Measurements from ENCODE around the gene CISD1. TPM values are rescaled to one million over a fixed set of nuclear protein-coding genes. Genes with fewer than 3 reads are reported as not detected.

Gene CISD1
- total RNA-seq, 1 donor from 2014 or later, result 52.0 TPM

- no peak for DNase-seq (ENCODE audit: low read depth, low spot score)
Measured at GRCh38 chr10:58265249-58265648, 3.7 kb upstream of the CISD1 start.

GRCh38 chr10:58266003-58266825, 2.7 kb upstream of the CISD1 start:
- no peak for DNase-seq (ENCODE audit: low read depth, low spot score)

- DNase-seq (ENCODE audit: low read depth, low spot score), result no peak
Measured at GRCh38 chr10:58266826-58267712, 1.9 kb upstream of the CISD1 start.

GRCh38 chr10:58267713-58268453, 1.1 kb upstream of the CISD1 start, which contains the start of gene IPMK:
TSS of gene IPMK (minus strand) at chr10:58267894. CDS start at chr10:58267611, 283 bp downstream.
- no peak for DNase-seq (ENCODE audit: low read depth, low spot score)

- DNase-seq (ENCODE audit: low read depth, low spot score), result no peak
Measured at GRCh38 chr10:58268454-58268945, 462 bp upstream of the CISD1 start.

- DNase-seq (ENCODE audit: low read depth, low spot score), result no peak
Measured at GRCh38 chr10:58269782-58270290, 874 bp downstream of the CISD1 start.

GRCh38 chr10:58275261-58275660, 6.3 kb downstream of the CISD1 start:
- no peak for DNase-seq (ENCODE audit: low read depth, low spot score)

GRCh38 chr10:58275908-58276307, 6.9 kb downstream of the CISD1 start:
- no peak for DNase-seq (ENCODE audit: low read depth, low spot score)

GRCh38 chr10:58278274-58278961, 9.5 kb downstream of the CISD1 start:
- DNase-seq (ENCODE audit: low read depth, low spot score), result no peak

GRCh38 chr10:58278962-58279307, 10.0 kb downstream of the CISD1 start:
- DNase-seq (ENCODE audit: low read depth, low spot score), result no peak

GRCh38 chr10:58280477-58280876, 11.5 kb downstream of the CISD1 start:
- DNase-seq (ENCODE audit: low read depth, low spot score), result no peak

GRCh38 chr10:58281092-58281752, 12.3 kb downstream of the CISD1 start:
- no peak for DNase-seq (ENCODE audit: low read depth, low spot score)

- DNase-seq (ENCODE audit: low read depth, low spot score), result peak; percentile 86
Measured at GRCh38 chr10:58282615-58283014, 13.7 kb downstream of the CISD1 start.

GRCh38 chr10:58291538-58292174, 22.7 kb downstream of the CISD1 start:
- no peak for DNase-seq (ENCODE audit: low read depth, low spot score)

GRCh38 chr10:58293989-58294388, 25.0 kb downstream of the CISD1 start:
- no peak for DNase-seq (ENCODE audit: low read depth, low spot score)

GRCh38 chr10:58299580-58299979, 30.6 kb downstream of the CISD1 start:
- no peak for DNase-seq (ENCODE audit: low read depth, low spot score)

GRCh38 chr10:58300676-58301075, 31.7 kb downstream of the CISD1 start:
- DNase-seq (ENCODE audit: low read depth, low spot score), result no peak

- no peak for DNase-seq (ENCODE audit: low read depth, low spot score)
Measured at GRCh38 chr10:58302254-58302653, 33.3 kb downstream of the CISD1 start.

GRCh38 chr10:58304099-58304633, 35.2 kb downstream of the CISD1 start:
- DNase-seq (ENCODE audit: low read depth, low spot score), result no peak
